T-helper 9 cell (primary cell): ENCODE results near the gene RNF183.
"Not testable (repeated sequence)": the region's sequence is repeated elsewhere in the genome, so short reads cannot be mapped to it uniquely, and the experiment has no call there.

Source experiments
- DNase-seq: peaks from one replicate; pipeline ENCODE4 v3.0.0-alpha.2; 2020

Gene RNF183

GRCh38 chr9:113269871-113270270 is 33.3 kb downstream of the RNF183 start:
- no peak for DNase-seq

GRCh38 chr9:113269355-113269754 is 33.8 kb downstream of the RNF183 start:
- DNase-seq: no peak

GRCh38 chr9:113267911-113268566 is 35.1 kb downstream of the RNF183 start:
- DNase-seq: no peak

GRCh38 chr9:113266174-113266573 is 37.0 kb downstream of the RNF183 start:
- DNase-seq: no peak

- DNase-seq: no peak
Observed at GRCh38 chr9:113261917-113262671, 41.1 kb downstream of the RNF183 start.

- DNase-seq: no peak
Observed at GRCh38 chr9:113258282-113258681, 44.9 kb downstream of the RNF183 start.

- no peak for DNase-seq
Observed at GRCh38 chr9:113257863-113258262, 45.3 kb downstream of the RNF183 start.

GRCh38 chr9:113255438-113255837 is 47.7 kb downstream of the RNF183 start:
- DNase-seq: no peak

GRCh38 chr9:113254991-113255390 is 48.2 kb downstream of the RNF183 start:
- DNase-seq: no peak

- DNase-seq: no peak
Observed at GRCh38 chr9:113250807-113251206, 52.4 kb downstream of the RNF183 start.

GRCh38 chr9:113249661-113250060 is 53.5 kb downstream of the RNF183 start:
- DNase-seq: not testable (repeated sequence)

GRCh38 chr9:113247640-113248039 is 55.5 kb downstream of the RNF183 start:
- no peak for DNase-seq
